NCI-H2196 (cell line): ENCODE data around the gene IL1RAPL2.

Source experiments
- DNase-seq: peaks from one replicate; lab custom pipeline; 2025; ENCODE audit not compliant: unreplicated experiment; lab: John Stamatoyannopoulos, UW

Gene IL1RAPL2

GRCh38 chrX:105550043-105550663 lies 984.2 kb downstream of the IL1RAPL2 start:
- DNase-seq, result no peak

- DNase-seq, result no peak
These were observed 986.4 kb downstream of the IL1RAPL2 start for GRCh38 chrX:105552395-105552794.

- no peak for DNase-seq
These were observed 987.1 kb downstream of the IL1RAPL2 start for GRCh38 chrX:105553118-105553517.

GRCh38 chrX:105564501-105564900 lies 998.5 kb downstream of the IL1RAPL2 start:
- no peak for DNase-seq

GRCh38 chrX:105565856-105566255 lies 999.9 kb downstream of the IL1RAPL2 start:
- no peak for DNase-seq

- no peak for DNase-seq
These were observed 1001.1 kb downstream of the IL1RAPL2 start for GRCh38 chrX:105567082-105567481.

GRCh38 chrX:105608745-105609144 lies 1042.7 kb downstream of the IL1RAPL2 start:
- no peak for DNase-seq

- no peak for DNase-seq
These were observed 1043.5 kb downstream of the IL1RAPL2 start for GRCh38 chrX:105609530-105609929.

- DNase-seq, result no peak
These were observed 1044.4 kb downstream of the IL1RAPL2 start for GRCh38 chrX:105610411-105610810.

GRCh38 chrX:105618393-105619101 lies 1052.5 kb downstream of the IL1RAPL2 start:
- DNase-seq, result no peak

- no peak for DNase-seq
These were observed 1068.2 kb downstream of the IL1RAPL2 start for GRCh38 chrX:105634180-105634579.

- no peak for DNase-seq
These were observed 1069.8 kb downstream of the IL1RAPL2 start for GRCh38 chrX:105635794-105636193.

GRCh38 chrX:105636667-105637066 lies 1070.7 kb downstream of the IL1RAPL2 start:
- no peak for DNase-seq

GRCh38 chrX:105645667-105646357 lies 1079.8 kb downstream of the IL1RAPL2 start:
- DNase-seq, result no peak

GRCh38 chrX:105646592-105647372 lies 1080.8 kb downstream of the IL1RAPL2 start:
- no peak for DNase-seq

- DNase-seq, result no peak
These were observed 1081.8 kb downstream of the IL1RAPL2 start for GRCh38 chrX:105647749-105648148.

- DNase-seq, result no peak
These were observed 1082.7 kb downstream of the IL1RAPL2 start for GRCh38 chrX:105648732-105649131.

GRCh38 chrX:105650577-105650976 lies 1084.6 kb downstream of the IL1RAPL2 start:
- no peak for DNase-seq

GRCh38 chrX:105650986-105651385 lies 1085.0 kb downstream of the IL1RAPL2 start:
- DNase-seq, result no peak

GRCh38 chrX:105653891-105654290 lies 1087.9 kb downstream of the IL1RAPL2 start:
- no peak for DNase-seq

GRCh38 chrX:105658136-105658535 lies 1092.1 kb downstream of the IL1RAPL2 start:
- no peak for DNase-seq
